HG02973 (cell line): ENCODE results near the gene PTPRN2.
"Not testable (repeated sequence)": the region's sequence is repeated elsewhere in the genome, so short reads cannot be mapped to it uniquely, and the experiment has no call there.

ENCODE experiments used
- ATAC-seq: cut with Tn5 transposase; IDR thresholded peaks from one replicate; pipeline ENCODE4 v1.9.1; 2021; ENCODE audit warnings: moderate library complexity; ENCODE audit not compliant: unreplicated experiment

Gene PTPRN2

DNA sequence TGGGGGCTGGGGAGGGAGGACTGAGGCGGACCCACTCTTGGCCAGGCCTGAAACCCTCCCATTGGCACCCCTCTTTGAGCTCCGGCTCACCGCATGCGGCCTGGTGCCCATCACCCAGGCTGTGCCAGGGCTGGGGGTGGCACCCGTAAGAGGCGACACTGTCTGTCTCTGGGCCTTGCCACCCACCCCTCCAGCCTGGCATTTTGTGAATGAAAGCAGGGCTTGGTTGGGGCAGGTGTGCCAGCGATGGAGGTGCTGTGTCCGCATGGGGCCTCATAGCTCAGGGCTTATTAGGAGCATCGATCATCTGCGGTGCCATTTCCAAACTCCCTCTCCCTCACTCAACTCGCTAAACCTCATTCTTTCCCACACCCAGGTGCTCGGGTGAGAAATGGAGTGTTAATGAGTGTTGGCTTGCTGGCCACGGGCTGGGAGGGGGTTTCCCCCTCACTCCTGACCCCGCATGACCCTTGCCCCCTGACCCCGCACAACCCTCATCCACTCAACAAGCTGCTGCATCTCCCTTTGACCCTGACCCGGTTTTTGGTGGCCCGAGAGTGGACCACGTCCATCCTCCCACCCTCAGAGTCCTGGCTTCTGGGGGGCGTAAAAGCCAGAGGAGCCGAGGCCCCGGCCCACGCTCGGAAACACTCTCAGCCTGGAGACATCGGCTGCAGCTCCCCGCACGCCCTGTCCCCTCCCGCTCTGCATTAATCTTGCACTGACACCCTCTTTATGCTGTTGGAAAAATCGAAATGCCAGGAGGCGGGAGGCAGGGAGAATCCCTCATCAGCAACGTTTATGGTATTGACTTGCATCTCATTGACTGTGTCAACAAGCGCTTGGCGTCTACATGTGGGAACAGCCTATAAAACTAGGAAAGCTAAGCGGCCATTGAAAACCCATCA is 1089.6 kb downstream of the PTPRN2 start:
- ATAC-seq: no peak

DNA sequence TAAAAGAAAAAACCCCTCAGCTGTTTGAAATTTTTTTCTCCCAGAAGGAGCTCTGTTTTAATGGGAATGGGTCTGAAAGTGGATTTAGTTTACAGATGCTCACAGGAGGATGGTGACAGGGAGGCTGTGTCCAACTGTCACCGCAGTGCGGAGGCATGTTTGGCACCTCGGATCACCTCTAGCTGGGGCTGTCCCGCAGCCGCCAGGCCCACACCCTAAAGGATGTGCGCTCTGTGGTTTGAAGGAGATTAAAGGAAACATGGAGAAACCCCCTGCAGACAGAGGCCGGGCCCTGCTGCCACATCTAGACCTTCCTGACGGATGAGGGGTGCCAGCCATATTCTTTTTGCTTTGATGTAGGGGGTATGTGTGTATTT is 1090.3 kb downstream of the PTPRN2 start:
- ATAC-seq: no peak

DNA sequence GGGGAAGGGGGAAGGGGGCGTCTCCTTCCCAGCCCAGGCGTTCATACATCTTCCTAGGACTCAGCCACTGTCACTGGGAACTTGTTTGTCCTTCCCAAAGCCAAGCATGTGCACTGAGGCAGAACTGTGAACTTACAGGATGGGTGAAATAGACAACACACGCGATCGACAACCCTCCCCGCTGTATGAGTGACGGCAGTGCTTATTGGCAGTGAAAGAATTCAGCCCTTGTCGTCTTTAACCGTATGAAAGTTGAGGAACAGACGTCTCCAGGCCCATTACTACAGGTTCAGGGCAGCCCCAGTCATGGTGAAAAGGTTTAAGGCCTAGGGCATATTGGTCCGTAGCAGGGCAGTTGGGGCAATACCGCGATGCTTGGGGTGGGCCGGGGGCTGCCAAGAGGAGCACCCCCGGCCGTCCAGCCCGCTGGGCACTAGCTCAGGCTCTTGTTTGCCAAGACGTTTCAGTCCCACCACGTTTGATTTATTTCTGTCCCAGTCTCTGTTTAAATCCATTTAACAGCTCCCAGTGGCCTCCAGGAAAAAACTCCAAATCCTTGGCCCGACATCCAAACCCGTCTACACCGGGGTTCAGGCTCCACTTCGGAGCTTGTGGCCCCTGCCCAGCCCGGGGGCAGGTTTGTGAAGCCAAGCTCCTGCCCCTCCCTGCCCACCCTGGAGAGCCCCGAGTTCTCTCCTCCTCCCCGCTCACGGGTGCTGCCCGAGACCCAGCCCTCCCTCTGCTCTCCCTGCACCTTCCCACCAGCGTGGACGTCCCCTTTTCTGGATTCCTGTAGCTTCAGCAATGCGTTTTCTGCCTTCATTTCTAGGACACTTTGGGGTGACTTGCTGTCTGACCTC is 1091.0 kb downstream of the PTPRN2 start:
- ATAC-seq: no peak

DNA sequence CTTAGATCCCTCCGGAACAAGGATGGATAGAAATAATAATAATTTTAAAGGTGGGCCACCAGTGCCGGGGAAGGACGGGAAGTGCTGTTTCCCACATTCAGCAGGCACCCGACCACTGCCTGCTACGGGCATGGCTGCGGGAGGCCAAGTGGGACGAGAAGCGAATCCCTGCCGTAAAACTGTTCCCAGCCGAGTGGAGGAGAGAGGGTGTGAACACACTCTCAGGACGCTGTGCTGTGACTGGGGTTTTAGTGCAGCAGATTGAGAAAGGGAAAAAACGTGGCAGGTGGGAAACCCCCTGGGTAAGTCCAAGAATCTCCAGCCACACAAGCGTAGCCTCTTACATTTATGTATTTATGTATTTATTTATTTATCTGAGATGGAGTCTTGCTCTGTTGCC is 1092.0 kb downstream of the PTPRN2 start:
- ATAC-seq: peak; percentile 63

DNA sequence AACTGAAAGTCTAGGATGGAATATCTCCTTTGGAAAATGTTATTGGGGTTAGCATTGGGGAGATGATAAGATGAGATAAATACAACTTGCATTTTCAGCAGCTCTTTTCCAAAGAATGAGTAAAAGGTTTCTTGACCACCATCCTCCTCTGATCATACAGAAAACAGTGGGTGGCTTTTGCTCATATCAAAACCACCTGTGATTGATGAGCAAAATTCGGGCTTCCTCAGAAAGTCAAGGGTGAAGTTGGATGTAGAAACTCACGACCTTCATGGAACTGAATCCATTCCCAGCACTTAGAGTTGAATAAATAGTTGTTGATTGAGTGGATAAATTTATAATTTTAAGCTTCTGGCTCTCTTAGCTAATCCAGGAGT is 1092.5 kb downstream of the PTPRN2 start:
- ATAC-seq: no peak

DNA sequence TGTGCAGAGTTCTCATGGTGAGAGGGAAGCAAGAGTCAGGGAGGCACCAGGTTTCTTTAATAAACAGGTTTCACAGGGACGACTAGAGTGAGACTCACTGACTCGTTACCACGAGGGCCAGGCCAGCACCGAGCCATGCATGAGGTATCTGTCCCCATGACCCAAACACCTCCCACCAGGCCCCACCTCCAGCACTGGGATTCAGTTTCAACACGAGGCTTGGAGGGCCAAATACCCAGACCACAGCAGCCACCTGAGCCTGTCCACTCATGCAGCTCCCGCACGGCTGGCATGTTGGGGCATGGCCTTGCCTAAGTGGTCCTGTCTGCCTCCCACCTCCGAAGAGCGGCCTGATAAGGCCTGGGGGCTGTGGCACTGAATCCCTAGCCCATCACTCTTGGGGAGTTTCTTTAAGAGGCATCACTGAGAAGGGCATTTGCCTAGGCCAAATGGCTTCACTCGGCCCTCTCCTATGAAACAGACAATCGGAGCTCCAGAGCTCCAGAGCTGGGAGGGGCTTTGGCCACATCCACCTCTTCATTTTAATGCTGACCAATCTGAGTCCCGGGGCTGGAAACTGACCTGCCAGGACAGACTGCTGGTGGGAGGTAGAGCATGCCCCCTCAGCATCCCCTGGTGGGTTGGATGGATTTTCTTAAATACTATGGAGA is 1093.0 kb downstream of the PTPRN2 start:
- ATAC-seq: no peak

DNA sequence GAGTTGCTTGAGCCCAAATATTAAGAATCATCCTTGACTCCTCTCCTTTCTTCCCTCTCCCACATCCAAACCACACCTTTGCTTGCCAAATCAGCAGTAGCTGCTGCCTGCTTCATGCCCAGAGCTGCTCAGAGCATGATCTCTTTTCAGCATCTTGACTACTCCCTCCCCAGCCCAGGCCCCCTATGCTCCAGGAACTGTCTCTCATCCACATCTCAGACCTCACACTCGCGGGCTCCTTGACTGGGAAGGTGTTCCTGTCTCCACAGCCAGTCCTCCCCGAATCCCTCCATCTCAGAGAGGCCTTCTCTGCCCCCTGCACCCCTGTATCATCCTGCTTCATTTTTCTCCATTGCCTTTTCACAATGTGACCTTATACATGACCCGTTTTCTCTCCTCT is 1093.8 kb downstream of the PTPRN2 start:
- no peak for ATAC-seq

DNA sequence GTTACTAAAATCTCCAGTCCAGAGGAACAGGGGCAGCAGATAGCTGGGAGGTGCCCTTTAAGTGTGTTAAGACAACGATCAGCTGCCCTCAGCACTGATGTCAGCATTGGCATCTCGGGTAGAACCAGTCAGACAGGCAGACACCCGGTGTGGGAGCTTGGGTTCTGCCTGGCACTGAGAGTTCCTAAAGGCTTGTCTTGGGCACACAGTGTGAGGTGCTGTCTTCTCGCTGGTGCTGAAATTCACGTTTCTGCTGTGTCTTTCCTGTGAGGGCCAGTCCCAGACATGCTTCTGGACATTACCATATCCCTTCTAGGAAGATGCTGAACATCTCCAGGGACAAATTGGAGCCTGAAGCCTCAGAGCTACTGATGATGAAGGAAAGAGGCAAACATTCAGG is 1094.6 kb downstream of the PTPRN2 start:
- no peak for ATAC-seq

DNA sequence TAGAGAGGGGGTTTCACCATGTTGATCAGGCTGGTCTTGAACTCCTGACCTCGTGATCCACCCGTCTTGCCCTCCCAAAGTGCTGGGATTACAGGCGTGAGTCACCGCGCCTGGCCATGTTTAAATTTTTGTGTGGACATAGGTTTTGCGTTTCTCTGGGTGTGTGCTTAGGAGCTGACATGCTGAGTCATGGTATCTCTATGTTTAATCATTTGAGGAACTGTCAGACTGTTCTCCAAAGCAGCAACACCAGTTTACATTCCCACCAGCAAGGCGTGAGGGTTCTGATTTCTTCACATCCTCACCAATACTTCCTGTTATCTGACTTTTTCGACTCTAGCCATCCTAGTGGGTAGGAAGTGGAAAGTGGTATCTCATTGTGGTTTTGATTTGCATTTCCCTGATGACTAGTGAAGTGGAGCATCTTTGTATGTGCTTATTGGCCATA is 1097.1 kb downstream of the PTPRN2 start:
- ATAC-seq: no peak

DNA sequence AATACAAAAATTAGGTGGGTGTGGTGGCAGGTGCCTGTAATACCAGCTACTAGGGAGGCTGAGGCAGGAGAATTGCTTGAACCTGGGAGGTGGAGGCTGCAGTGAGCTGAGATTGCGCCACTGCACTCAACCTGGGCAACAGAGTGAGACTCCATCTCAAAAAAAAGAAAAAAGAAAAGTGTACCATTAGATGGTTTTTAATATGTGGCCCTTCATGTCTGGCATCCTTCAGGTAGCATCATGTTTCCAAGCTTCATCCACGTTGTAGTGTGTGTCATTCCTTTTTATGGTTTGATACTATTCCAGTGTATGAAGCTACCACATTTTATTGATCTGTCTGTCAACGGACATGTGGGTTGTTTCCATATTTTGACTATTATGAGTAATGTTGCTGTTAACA is 1097.8 kb downstream of the PTPRN2 start:
- ATAC-seq: not testable (repeated sequence)
